Anterior cingulate cortex (tissue), 58 donors: ENCODE data around the gene CRYAB.
"Not testable (repeated sequence)": the region's sequence is repeated elsewhere in the genome, so short reads cannot be mapped to it uniquely, and the experiment has no call there.

ENCODE experiments used
- DNase-seq, 58 donors: peaks; one replicate each; lab custom pipeline; 2025; lab: John Stamatoyannopoulos, UW

The CRYAB gene

GRCh38 chr11:111910676-111911562, 651 bp downstream of the CRYAB start:
- DNase-seq = peak in 53 of 58 donors; percentile 22 to 93 (median 69)

GRCh38 chr11:111909378-111909777, 2.2 kb downstream of the CRYAB start:
- no peak for DNase-seq

GRCh38 chr11:111908639-111909305, 2.8 kb downstream of the CRYAB start:
- DNase-seq = peak in 2 of 58 donors; percentile 34

GRCh38 chr11:111906680-111907079, 4.9 kb downstream of the CRYAB start:
- no peak for DNase-seq

GRCh38 chr11:111905411-111905810, 6.2 kb downstream of the CRYAB start:
- no peak for DNase-seq

GRCh38 chr11:111886844-111887243, 24.7 kb downstream of the CRYAB start:
- DNase-seq = no peak

GRCh38 chr11:111886032-111886431, 25.5 kb downstream of the CRYAB start:
- DNase-seq = no peak

- not testable (repeated sequence) for DNase-seq
These were observed 26.5 kb downstream of the CRYAB start for GRCh38 chr11:111885053-111885452.

- DNase-seq = peak in 11 of 58 donors; percentile 1 to 31 (median 2)
These were observed 29.4 kb downstream of the CRYAB start for GRCh38 chr11:111882202-111882601.

GRCh38 chr11:111879637-111879960, 32.0 kb downstream of the CRYAB start:
- peak in 1 of 58 donors; percentile 38 for DNase-seq

- DNase-seq = peak; percentile 78 to 98 (median 95)
These were observed 32.5 kb downstream of the CRYAB start, which contains the start of the genes CFAP68 and FDXACB1 for GRCh38 chr11:111878849-111879636. CFAP68 (plus strand) TSS chr11:111879541; CDS start chr11:111879561, 20 bp downstream. FDXACB1 (minus strand) TSS chr11:111879165; CDS start chr11:111879132, 33 bp downstream.

- no peak for DNase-seq
These were observed 33.2 kb downstream of the CRYAB start for GRCh38 chr11:111878385-111878848.

GRCh38 chr11:111871693-111872161, 39.8 kb downstream of the CRYAB start:
- DNase-seq = no peak

- DNase-seq = peak in 57 of 58 donors; percentile 22 to 89 (median 70)
These were observed 40.5 kb downstream of the CRYAB start, which contains the start of gene ALG9 for GRCh38 chr11:111870886-111871692. ALG9 (minus strand) TSS chr11:111871581; CDS start chr11:111871482, 99 bp downstream.

- no peak for DNase-seq
These were observed 41.1 kb downstream of the CRYAB start for GRCh38 chr11:111870522-111870885.

GRCh38 chr11:111870113-111870512, 41.5 kb downstream of the CRYAB start:
- no peak for DNase-seq

- DNase-seq = no peak
These were observed 51.3 kb downstream of the CRYAB start for GRCh38 chr11:111860257-111860656.
